ENCODE data around the gene WIPF1.
A peak's percentile ranks its signal among the peaks of the same experiment; 100 is the strongest.
"Not testable (repeated sequence)": the region's sequence is repeated elsewhere in the genome, so short reads cannot be mapped to it uniquely, and the experiment has no call there.

WIPF1 gene

DNA sequence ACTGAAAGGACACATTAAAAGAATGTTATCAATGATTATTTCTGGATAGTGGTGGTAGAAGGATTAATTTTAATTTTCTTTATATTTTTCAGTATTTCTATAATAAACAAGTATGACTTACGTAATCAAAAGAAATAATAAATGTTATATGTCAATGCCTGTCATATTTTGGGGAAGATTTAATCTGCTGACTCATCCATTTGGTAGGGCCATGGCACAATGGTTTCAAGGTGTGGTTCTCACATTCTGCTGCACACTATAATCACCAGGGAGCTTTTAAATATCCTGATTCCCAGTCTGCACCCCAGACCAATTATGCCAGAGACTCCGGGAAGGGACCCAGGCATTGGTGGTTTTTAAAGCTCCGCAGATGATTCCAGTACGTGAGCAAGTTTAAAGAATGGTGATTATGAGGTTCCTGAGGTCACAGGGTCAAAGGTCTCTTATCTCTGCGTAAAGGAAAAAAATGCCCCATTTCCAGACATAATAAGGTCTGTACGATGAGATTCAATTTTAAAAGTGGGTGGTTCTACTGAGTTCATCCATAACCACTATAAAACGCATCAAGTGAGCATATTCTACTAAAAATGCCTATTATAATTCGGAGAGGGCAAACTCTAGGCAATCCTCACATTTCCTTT is 27.2 kb downstream of the WIPF1 start:
- no peak for DNase-seq

GRCh38 chr2:174569678-174570077 is 27.9 kb downstream of the WIPF1 start:
- DNase-seq: no peak

- DNase-seq: no peak
Measured at GRCh38 chr2:174568425-174568824, 29.2 kb downstream of the WIPF1 start.

GRCh38 chr2:174566871-174567270 is 30.7 kb downstream of the WIPF1 start:
- DNase-seq: no peak

DNA sequence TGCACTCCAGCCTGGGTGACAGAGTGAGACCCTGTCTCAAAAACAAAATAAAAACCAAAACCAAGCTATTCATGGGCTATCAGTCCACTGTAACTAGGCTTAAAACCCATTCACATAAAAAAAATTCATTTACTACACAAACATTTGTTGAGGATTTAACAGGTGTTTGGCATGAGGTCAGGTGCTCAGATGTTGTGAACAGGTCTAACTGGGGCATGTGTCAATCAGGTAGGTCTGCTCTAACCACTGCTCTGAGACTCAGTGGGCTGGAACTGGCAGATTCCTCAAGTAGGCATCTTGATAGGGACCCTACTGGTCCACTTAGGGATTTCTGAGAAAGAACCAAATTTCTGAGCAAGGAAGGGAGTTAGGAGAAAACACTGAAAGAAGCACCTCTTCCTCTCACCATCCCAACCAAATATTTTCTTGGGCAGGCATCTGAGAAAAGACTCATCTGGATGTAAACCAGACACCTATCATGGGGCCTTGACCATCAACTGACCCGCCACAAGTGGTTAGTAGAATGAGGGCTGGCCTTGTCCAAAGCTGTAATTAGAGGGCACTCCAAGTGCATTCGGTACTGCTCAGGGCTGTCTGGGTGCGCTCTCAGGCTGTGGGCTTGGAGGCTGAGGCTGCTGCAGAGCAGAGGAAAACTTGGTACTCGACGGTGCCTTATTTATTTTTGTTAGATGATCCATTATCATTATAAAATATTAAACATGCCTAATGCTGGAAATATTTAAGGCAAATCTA is 33.9 kb downstream of the WIPF1 start:
- no peak for DNase-seq

GRCh38 chr2:174561972-174562370 is 35.6 kb downstream of the WIPF1 start:
- DNase-seq: no peak

DNA sequence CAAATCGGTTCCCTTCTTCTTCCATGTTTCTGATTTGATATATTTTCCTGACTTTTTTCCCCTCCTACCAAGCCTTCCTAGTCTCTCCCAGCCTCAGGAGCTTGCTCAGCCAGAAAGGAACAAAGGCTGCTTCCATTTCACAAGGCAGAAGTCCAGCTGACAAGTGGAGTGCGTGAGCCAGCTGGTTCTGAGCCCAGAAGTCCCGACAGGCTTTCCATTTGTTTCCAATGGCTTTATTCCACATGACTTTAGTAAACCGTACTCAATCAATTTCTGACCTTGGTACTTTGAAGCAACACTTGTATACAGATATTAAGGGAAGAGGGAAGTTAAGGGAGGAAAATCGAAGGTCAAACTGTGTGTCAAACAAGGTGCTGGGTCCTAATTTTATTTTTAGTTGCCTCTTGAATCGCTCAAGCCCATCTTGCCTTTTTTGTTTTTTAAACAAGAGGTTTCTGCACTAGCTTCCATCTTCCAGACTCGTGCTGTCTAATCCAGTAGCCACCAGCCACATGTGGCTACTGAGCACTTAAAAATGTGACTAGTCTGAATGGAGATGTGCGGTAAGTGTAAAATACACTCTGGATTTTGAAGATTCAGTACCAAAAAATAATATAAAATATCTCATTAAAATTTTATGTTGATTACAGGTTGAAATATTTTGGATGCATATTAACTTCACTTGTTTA is 36.2 kb downstream of the WIPF1 start:
- DNase-seq: no peak

DNA sequence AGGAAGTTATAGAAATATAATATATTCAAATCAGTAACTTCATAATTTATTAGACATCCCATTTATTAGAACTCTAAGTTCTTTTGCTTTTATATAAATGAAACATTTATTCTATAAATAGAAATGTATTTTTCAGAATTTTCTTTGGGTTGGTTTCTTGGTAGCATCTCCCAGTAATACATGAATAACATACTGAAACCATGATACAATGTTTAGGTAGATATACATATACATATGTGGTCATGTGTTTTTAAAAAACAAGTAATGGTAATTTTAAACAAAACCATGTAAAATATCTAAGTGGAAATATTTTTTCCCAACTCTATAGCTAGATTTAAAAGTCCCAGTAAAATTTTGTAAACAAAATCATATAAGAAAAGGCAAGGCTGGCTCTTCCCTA is 36.9 kb downstream of the WIPF1 start:
- DNase-seq: no peak

DNA sequence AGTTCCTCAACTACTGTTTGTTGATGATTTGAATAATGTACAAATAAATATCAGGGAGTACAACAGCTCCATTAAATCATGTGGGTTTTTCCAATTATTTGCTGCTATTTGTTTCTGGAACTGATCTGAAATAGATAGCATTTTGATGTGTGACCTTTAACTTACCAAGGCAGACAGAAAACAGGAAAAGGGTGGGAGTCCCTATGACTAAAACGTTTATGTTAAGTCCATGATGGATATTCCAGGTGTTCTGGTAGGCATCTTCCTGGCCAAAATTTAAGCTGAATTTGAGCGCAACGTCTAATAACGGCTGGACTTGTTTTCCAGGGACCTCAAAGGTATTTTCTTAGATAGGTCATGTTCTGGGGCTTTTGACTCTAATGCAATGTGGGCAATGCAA is 41.6 kb downstream of the WIPF1 start:
- DNase-seq: no peak

- peak; percentile 40 for DNase-seq
Measured at GRCh38 chr2:174554529-174555150, 43.0 kb downstream of the WIPF1 start.

- DNase-seq: peak; percentile 49
Measured at GRCh38 chr2:174553811-174554493, 43.7 kb downstream of the WIPF1 start.

DNA sequence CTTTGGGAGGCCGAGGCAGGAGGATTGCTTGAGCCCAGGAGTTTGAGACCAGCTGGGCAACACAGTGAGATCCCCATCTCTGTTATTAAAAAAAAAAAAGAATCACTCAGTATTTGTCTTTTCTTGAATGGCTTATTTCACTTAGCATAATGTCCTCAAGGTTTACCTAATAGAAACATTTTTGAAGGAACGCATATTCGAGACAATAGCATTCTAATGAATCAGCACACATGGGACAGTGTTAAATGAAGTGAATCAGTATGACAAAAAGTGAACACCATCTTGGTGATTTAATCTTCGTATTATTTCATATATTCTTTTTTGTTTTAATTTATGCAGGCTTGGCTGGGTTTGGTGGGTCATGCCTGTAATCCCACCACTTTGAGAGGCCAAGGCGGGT is 44.7 kb downstream of the WIPF1 start:
- no peak for DNase-seq

DNA sequence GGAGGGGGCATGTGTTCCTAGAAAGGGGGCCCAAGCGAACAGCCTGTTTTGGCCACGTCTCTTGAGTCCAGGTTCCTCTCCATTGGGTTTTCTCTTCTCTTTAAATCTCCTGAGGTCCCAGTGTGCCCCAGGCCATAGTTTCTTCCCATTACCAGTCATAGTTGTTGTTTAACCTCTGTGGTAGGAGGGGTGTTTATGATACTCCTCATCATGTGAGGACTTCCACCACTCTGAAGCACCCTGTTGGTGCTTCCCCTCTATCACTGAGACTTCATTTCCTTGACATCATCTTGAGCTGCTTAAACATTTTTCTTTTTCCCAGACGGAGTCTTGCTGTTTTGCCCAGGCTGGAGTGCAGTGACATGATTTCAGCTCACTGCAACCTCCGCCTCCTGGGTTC is 45.9 kb downstream of the WIPF1 start:
- DNase-seq: no peak

DNA sequence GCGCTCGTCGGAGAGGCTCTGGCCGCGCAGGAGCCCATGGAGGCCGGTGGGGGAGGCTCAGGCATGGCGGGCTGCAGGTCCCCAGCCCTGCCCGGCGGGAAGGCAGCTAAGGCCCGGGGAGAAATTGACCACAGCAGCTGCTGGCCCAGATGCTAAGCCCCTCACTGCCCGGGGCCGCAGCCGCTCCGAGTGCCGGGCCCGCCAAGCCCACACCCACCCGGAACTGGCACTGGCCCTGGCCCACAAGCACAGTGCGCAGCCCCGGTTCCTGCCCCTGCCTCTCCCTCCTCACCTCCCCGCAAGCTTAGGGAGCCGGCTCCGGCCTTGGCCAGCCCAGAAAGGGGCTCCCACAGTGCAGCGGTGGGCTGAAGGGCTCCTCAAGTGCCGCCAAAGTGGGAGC is 49.0 kb downstream of the WIPF1 start:
- not testable (repeated sequence) for DNase-seq

DNA sequence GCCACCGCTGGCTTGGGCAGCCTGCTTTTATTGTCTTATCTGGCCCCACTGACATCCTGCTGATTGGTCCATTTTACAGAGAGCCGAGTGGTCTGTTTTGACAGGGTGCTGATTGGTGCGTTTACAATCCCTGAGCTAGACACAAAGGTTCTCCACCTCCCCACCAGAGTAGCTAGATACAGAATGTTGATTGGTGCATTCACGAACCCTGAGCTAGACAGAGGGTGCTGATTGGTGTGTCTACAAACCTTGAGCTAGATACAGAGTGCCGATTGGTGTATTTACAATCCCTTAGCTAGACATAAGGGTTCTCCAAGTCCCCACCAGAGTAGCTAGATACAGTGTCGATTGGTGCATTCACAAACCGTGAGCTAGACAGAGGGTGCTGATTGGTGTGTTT is 49.6 kb downstream of the WIPF1 start:
- not testable (repeated sequence) for DNase-seq

GRCh38 chr2:174546519-174547506 is 50.8 kb downstream of the WIPF1 start:
- peak; percentile 33 for DNase-seq

DNA sequence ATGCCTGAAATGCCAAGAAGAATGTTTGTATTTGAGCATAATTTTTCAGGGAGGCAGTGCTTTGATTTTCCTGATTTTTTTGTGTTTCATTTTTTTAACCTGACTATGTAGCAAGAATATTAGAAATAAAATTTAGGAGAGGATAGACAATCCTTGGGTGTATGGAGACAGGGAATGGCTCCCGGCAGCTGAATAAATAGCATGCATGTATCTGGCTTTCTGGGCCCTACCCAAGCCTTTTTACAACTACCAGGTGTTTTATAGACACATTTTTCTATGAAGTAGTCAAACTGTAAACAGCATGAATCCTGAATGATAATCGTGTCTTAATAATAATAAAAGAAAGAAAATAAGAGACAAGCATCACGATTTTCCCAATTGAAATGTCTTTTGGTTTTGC is 52.4 kb downstream of the WIPF1 start:
- DNase-seq: no peak

GRCh38 chr2:174544802-174545201 is 52.8 kb downstream of the WIPF1 start:
- DNase-seq: no peak

DNA sequence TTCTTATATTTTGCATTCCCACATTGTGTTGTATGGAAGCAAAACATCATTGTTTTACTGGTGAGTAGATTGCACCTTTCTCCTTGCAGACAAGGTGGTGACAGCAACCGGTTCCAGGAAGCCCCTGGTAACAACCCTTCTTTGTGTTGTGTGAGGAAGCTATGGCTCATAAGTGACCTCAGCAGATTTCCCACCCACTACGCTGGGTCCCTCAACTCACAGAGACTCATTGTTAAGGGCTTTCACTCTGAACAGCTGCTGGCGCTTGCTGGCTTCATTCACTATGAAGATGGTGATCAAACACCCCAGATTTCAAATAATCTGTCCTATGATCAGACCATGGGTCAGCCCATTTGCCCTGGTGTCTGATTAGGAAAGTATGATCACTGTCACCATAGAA is 53.4 kb downstream of the WIPF1 start:
- no peak for DNase-seq

- no peak for DNase-seq
Measured at GRCh38 chr2:174540893-174541292, 56.7 kb downstream of the WIPF1 start.

GRCh38 chr2:174535757-174536703 is 61.6 kb downstream of the WIPF1 start:
- DNase-seq: no peak

Measured in CD4-positive, alpha-beta T cell treated with Interleukin-4 for 4 hours (primary cell).